DOHH2 (cell line): Measurements from ENCODE around the gene ARID1B.

Experiments used
- EZH2phosphoT487 ChIP-seq: fragments of 200-600 bp; sonication (generic); IDR thresholded peaks from 2 replicates; pipeline ENCODE4 v1.6.1; 2017; ENCODE audit warnings: borderline replicate concordance, mild to moderate bottlenecking, antibody characterized with exemption, low read length, moderate library complexity, mixed read lengths
- TF ChIP-seq, protein P1 (sequence below): fragments of 200-600 bp; sonication (generic); IDR thresholded peaks from one replicate; pipeline ENCODE4 v1.5.1; 2014; ENCODE audit warnings: antibody characterized with exemption, mild to moderate bottlenecking, low read depth, low read length; ENCODE audit not compliant: poor library complexity, severe bottlenecking

DNA sequence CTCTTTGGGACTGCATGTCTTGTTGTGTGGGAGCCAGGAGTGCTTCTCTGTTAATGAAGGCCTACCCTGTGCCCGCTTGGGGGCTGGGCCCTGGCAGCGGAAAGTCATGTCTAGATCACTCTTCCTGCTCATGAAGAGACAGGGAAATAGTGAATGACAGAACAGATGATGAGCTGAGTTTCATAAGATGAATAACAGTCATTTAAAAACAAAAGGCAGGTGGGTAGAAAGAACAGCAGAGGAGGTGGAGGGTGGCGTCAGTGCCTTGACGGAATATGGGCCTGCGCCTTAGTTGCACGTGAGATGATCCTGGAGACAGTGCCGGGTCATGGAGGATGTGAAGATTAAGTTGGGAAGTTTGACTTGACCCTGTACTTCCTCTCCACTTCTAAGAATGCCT is 85.5 kb downstream of the ARID1B start:
- TF ChIP-seq, protein P1, sequence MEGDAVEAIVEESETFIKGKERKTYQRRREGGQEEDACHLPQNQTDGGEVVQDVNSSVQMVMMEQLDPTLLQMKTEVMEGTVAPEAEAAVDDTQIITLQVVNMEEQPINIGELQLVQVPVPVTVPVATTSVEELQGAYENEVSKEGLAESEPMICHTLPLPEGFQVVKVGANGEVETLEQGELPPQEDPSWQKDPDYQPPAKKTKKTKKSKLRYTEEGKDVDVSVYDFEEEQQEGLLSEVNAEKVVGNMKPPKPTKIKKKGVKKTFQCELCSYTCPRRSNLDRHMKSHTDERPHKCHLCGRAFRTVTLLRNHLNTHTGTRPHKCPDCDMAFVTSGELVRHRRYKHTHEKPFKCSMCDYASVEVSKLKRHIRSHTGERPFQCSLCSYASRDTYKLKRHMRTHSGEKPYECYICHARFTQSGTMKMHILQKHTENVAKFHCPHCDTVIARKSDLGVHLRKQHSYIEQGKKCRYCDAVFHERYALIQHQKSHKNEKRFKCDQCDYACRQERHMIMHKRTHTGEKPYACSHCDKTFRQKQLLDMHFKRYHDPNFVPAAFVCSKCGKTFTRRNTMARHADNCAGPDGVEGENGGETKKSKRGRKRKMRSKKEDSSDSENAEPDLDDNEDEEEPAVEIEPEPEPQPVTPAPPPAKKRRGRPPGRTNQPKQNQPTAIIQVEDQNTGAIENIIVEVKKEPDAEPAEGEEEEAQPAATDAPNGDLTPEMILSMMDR, result no peak
- TF ChIP-seq EZH2phosphoT487, result no peak
